GM21723 (cell line): ENCODE data around the gene PSMD11.
A peak's percentile ranks its signal among the peaks of the same experiment; 100 is the strongest.
"Not testable (repeated sequence)": the region's sequence is repeated elsewhere in the genome, so short reads cannot be mapped to it uniquely, and the experiment has no call there.

Experiments used
- ATAC-seq: cut with Tn5 transposase; IDR thresholded peaks from one replicate; pipeline ENCODE4 v1.9.1; 2021; ENCODE audit warnings: mild to moderate bottlenecking, moderate library complexity; ENCODE audit not compliant: unreplicated experiment

Gene PSMD11

DNA sequence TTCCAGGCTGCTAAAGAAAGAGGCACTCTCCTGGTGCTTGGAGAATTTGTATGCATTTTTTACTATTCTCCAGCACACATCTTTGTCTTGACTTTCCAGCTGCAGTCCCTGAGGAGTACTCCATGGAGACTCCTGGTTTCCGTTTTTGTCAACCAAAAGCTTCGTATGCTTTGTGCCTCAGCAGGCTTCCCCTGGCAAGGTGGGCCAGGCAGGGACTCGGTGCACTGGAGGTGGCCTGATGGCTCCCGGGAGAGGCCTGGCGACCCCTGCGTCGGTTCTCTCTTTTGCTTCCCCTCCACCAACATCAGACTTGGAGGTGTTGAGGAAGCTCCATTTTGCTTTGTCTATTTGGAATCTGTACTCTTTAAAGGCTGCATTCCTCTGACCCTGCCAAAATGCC is 66.2 kb downstream of the PSMD11 start:
- no peak for ATAC-seq

DNA sequence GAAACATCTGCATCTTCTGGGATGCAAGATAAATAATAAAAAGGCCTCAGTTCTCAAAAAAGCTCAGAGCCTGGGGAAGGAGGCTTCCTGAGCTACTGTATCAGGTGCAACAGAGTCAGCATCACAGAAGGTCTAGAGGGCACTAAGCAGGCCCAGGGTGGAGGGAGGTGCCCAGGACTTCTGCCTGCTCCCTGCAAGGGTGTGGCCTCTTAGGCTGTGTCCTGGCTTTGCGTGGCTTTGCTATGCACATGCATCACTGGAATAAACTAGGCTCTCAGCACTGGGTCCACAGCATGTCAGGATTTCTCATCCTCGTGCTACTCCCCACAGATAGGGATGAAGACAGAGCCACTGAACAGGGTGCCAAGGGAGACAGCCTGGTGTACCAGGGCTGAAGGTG is 68.0 kb downstream of the PSMD11 start:
- no peak for ATAC-seq

DNA sequence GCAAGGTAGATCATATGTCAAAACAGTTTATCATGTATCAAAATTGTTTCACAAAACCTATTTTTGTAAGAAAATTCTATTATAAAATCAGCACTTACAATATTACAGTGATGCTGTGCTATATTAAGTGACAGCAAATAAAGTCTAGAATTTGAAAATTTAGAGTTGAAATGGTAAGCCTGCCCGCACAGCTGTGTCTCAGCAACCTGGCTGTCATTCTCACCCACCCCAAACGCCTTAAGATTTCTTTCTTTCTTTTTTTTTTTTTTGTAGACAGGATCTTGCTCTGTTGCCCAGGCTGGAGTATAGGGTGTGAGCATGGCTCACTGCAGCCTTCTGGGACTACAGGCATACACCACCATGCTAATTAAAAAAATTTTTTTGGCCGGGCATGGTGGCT is 69.3 kb downstream of the PSMD11 start:
- no peak for ATAC-seq

DNA sequence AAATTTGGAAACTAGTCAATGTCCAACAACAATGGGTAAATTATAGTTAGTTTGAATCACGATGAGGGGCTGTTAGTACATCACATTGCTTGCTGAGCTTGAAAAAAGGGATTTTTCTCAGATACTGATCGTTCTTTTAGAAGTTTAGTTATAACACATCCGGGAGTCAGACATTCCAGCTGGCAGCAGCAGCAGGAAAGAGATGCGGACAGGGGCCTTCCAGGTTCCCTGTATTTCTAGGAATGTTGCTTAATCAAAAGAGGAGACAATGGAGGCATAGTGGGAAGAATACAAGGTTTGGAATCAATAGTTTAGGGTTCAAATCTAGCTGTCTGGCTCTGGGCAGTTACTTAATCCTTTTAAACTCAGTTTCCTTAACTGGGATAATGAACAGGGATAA is 70.3 kb downstream of the PSMD11 start:
- no peak for ATAC-seq

DNA sequence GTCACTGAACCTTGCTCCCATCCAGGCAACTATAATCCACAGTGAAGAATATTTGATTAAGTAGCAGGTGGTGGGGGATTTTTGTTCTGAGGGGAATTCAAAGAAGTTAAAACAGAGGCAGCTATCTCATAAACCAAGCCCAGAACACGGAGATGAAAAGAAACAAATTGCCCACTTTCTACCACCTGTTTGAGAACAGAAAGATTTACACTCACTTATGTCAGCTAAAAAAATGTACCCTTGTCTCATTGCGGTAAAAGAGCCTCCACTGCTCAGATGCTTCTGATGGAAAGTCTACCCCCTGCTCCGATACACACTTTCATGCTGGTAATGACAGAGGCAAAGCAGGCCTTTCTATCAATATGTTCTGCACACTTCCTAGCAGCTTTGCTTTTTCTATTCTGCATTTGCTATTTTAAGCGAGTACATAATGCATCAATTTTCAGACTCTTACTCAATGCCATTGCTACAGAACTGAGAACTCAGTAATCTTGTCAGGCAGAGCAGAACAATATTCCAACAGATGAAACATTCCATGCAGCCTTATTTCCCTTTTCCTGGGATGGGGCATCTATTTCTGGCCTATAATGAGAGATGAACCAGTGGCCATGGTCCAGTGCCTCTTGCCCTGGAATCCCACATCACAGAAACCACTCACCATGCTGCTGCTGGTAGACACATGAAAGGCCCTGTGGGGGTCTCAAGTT is 71.5 kb downstream of the PSMD11 start:
- no peak for ATAC-seq

DNA sequence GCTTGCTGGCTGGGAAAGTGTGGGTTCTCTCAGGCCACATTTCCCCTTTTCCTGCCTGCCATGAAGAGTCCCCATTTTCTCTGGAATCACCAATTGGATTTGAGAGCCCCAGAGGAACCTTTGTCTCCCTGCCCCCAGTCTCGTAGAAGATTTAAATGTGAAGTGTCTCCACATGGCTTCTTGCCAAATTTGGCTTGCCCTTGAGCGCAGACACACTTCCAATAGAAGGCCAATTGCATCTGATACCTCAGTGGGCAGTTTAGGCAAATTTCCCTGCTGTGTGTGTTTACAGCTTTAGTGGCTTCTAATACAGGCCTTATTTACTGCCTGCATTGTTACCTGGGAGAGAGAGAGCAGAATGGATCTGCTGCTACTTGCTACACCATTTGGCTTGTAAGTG is 72.1 kb downstream of the PSMD11 start:
- ATAC-seq = no peak

DNA sequence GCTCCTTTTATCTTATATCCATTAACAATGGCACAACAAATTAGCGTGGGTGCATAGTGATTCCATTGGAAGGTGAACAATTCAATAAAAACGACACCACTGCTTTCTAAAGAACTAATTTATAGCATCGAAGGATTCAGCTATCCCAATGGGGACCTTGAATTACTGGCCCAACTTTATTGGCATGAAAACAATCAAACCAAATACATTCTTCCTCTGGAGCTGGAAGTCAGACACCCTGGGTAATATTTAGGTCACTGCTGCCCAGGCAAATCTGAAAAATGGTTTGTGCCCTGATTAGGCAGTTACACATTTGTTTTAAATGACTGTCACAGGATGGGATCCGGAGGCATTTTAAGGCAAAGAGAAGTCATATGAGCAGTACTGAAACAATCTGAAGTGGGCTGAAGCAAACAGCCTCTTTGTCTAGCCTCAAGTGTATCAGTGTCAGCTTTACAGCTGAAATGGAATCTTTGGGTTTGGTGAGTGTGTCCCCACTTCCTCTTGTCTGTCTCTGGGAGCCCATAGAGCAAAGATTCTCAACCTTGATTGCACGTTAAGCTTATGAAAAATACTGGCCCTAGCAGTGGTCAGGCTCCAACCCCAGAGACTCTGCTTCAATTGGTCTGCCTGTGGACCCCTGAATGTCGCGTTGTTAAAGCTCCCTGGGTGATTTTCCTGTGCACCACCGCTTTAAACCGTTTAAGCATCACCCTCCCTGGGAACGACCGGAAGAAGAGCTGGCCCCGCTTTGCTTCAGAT is 72.8 kb downstream of the PSMD11 start:
- ATAC-seq = no peak

DNA sequence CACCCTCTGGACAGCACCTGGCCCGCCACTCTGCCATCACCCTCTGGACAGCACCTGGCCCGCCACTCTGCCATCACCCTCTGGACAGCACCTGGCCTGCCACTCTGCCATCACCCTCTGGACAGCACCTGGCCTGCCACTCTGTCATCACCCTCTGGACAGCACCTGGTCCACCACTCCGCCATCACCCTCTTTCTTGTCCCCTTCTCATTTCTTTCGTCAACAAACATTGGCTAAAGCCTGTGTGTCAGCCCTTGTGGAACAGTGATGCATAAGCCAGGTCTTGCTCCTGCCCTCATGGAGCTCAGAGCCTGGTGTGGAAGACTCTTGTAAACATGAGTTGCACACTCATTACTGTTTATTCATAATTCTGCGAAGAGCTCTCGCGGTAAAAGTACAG is 73.7 kb downstream of the PSMD11 start:
- no peak for ATAC-seq

DNA sequence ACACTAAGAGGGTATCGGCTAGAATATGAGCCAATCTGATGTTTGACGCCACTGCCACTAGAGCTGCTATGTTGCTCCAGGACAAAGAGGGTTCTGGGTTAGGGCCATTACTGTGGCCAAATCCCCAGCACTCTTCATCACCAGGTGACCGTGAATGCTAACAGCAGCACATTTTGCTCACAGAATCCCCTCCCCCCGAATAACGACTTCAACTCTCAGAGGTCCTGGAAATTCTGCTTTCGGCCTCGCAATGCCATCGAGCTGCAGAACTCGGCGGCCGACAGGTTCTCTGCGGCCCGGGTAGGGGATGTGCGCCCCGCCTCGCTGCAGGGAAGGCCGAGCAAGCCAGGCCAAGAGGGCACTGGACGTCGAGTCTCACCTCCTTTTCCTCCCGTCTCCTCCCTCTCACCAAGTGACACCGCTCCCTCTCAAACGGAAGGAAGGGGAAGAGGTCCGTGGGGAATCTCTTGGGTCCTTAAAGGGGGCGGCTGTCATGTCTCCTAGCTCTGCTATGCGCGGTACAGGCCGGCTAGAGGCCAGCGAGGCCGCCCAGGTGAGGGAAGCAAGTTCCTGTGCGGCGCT is 74.4 kb downstream of the PSMD11 start:
- ATAC-seq = no peak

DNA sequence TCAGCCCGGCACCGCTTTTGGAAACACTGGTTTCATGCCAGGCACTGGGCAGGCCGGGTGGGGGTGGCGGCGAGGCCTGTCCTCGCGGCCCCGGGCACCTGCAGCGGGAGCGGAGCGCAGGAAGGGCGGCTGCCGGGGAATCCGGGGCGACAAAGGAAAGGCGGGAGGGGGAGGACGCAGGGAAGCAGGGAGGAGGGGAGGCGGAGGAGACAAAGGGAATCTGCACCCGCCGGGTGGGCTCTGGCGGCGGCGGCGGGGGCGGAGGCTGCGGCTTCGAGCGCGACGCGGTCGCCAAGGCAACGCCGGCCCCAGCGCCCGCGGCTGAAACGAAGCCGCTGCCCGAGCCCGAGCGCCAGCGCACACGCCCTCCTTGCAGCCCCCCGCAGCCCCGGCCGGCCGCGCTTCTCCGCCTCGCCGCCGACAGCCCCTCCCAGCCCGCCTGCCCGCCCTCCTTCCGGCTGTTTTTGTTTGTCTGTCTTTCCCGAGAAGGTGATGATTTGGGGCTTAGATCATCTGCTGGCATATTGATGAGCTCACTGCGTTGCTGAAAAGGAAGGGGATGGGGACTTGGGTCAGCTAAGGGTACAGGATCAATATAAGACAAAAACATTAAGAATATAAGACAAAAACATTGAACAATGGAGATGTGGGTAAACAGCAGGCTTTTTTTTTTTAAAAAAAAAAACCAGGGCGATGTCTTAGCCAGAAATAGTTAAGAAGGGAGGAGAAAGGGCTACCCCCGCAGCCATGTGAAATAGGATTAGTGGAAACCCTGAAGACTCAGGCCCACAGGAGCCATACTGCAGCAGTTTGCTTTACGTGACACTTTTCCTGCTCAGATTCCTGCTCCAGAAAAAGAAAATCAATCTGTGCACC is 75.2 kb downstream of the PSMD11 start:
- no peak for ATAC-seq

DNA sequence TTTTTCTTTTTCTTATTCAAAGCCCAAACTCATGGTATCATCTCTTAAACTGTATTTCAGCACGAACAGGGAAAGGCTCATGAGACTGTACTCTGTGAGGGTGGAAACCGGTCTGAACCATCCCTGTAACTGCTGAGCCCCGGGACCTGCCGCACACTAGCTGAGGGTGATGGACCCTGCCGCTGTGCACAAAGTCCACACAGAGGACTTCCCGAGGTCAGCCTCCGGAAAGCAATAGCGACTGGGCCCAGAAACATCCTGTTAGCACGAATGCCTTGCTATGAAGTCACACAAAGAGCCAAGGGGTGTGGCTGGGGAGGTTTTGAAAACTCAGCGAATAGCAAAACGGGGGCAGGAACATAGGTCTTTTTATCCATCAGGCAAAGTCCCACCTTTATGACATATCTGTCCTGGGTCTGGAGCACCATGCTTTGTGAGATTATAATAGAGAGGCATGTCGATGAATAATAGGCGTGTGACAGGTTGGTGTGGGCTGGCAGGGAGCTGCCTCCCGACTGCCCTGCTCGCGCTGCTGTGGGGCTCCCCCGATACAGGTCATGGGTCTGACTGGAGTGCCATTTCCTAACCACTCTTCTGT is 75.9 kb downstream of the PSMD11 start:
- ATAC-seq = no peak

DNA sequence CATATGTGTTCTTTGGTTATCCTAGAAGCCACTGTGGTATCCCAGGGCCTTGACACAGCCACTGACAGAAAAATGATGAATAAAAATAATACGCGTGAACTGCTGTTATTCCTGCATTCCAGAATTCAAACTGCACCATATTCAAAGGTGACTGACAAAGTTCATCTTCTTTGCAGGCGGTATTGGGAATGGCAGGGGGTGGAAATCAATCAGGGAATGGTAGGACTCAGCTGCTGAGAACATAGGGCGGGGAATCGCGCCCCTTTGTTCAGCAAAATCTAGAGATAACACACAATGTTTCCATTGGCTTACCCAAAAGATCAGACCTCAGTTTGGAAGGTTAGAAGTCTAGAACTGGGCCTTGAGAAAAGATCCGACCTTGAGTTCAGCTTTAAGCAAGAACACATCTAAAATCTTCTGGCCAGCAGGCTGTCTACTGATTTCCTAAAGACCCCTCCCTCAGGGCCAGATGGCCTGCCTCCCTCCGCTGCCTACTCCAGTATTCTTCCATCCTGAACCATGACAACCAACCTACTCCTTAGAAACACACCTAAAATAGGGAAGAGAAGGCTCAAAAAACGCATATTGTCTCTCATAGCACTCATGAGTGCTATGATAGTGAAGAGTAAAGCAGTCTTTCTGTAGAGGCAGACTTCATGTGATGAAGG is 76.6 kb downstream of the PSMD11 start:
- ATAC-seq = no peak

DNA sequence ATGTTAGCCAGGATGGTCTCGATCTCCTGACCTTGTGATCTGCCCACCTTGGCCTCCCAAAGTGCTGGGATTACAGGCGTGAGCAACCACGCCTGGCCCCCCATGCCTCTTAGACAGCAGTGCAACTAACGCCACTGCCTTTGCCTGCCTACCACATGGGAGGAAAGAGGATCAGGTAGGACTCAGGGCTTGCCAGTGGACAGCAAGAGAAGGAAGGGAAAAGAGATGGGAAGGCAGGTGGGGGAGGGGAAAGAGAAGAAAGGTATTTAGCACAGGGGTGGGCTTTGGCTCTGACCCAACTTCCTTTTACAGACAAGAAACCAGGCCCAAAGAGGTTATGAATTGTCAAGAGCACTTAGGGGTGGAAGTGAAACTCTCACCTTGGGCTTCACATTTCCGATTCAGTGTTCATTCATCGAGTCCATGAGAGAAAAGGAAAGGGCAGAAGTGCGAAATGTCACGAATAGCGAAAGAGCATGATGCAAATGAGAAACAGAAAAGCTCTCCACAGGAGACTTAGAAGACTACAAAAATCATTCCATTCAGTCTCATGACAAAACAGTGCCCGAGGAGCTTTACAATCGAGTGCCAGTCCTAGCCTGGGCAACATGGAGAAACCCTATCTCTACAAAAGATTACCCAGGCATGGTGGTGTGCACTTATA is 78.8 kb downstream of the PSMD11 start:
- peak; percentile 54 for ATAC-seq

DNA sequence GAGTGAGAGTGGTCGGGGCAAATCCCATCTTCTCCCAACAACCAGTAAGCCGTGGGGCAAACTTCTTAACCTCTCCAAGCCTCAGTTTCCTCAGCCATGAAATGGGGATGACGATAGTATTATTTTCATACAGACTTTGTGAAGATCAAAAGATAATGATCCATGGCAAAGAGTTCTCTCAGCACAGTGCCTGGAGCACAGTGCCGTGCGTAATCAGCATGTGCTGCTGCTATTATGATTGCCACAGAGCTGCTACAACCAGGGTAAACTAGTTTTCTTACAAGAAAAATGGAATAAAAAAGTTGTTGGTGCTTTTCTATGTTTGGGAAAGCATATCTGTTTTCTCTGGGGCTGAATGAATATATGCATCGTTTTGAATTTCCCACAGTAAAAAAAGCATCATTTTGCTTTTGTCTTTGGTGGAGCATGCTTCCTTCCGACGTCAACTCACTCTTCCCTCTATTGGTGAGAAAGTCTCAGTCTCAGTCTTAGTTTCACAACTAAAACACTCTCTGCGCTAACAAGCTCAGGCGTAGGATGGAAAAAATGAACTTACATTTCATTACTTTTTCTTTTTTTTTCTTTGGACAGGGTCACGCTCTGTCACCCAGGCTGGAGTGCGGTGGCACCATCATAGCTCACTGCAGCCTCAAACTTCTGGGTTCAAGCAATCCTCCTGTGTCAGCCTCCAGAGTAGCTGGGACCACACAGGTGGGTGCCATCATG is 79.7 kb downstream of the PSMD11 start:
- ATAC-seq = peak; percentile 47

DNA sequence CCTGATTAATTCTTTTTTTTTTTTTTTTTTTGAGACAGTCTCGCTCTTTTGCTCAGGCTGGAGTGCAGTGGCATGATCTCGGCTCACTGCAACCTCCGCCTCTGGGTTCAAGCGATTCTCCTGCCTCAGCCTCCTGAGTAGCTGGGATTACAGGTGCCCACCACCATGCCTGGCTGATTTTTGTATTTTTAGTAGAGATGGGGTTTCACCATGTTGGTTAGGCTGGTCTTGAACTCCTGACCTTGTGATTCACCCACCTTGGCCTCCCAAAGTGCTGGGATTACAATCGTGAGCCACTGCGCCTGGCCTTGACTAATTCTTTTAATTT is 80.2 kb downstream of the PSMD11 start:
- not testable (repeated sequence) for ATAC-seq

DNA sequence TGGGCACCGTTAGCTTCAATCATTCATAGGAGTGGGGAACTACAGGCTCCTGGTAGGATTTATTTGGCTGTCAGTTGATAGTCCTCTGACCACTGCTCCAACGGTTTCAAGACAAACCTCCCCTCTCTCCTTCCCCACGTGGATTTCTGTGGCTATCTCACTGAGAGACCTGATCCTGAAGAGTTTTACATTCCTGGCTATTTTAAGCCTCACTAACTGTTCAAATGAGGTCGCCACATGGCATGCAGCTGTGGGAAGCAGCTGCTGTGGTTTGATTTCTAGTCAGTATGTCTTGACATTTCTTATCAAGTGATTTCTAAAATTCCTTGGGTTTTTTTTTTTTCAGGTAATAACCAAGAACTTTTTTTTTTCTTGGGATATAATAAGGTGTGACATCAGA is 80.8 kb downstream of the PSMD11 start:
- no peak for ATAC-seq

DNA sequence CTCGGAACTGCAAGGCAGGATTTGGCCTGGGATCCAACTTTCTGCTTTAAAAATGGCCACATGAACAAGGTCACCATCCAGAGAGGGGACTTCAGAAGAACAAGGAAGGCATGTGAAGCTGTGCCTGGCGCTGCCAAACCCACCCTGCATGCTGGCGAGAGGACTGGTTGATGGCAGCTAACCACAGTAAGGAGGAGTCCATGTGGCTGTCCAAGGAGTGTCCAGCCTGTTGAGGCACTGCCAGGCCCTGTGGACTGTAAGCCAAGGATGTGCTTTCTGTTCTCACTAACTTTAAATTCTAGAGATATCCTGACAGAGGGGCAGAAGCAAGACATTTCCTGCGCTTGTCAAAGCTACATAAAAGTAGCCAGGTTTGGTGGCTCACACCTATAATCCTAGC is 82.8 kb downstream of the PSMD11 start:
- no peak for ATAC-seq

DNA sequence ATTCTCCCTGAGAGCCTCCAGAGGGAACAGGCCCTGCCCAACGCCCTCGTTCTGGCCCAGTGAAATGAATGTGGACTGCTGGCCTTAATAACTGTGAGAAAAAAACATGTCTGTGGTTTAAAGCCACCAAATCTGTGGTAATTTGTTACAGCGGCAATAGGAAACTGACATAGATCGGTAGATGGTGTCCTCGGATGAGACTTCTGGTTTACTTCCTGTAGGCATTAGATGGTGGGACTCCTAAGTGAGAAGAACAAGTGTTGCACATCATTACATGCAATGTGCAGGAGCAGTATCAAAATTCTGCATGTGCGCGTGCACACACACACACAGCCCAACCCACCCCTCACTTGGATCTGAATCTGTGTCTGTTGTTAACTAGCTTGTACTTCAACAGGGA is 84.5 kb downstream of the PSMD11 start:
- no peak for ATAC-seq

DNA sequence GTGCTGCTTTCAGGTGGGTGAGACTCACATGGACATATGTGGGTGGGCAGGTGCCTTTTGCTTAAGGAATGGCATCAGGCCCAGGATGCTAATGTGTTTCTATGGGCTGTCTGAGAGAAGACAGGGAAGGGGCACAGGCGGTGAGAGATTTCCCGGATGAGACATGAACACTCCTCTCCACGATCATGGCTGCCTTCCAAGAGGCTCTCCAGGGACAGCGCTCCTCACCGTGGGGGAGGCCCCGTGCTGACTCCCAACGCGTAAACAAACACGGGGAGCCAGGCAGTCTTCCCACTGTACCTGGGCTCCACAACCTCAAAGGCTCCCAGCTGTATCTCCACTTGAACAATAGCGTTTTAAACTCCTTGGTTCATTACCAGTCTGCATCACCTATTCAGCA is 85.3 kb downstream of the PSMD11 start:
- no peak for ATAC-seq
